ENCODE data around the gene GABBR2. TPM values are rescaled to one million over a fixed set of nuclear protein-coding genes. Genes with fewer than 3 reads are reported as not detected.
A peak's percentile ranks its signal among the peaks of the same experiment; 100 is the strongest.

The GABBR2 gene
- total and polyA plus RNA-seq, 9 of the 15 experiments (the other 6 are each of a cell fraction or from before 2014, with no cell fraction given) = 0.15 to 1.9 (median 0.32) TPM

DNA sequence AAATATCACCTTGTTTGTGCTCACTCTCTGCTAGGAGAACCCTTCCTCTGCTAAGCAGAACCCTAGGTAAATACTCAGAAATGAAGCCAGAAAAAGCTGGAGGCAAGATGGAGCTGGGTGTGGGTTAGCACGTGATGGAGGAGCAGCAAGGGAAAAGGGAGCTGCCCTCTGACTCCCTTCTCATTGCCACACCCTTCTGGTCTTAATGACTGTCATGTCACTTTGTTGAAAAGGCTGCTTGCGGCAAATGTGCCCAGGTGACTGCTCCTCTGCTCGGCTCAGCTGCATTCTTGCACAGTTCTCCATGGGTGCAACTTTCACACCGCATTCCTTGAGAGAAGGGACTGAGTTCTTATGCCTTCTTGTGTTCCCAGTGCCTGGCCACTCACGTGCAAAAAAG, 416.9 kb downstream of the GABBR2 start (continued):
- TF ChIP-seq, protein P1, sequence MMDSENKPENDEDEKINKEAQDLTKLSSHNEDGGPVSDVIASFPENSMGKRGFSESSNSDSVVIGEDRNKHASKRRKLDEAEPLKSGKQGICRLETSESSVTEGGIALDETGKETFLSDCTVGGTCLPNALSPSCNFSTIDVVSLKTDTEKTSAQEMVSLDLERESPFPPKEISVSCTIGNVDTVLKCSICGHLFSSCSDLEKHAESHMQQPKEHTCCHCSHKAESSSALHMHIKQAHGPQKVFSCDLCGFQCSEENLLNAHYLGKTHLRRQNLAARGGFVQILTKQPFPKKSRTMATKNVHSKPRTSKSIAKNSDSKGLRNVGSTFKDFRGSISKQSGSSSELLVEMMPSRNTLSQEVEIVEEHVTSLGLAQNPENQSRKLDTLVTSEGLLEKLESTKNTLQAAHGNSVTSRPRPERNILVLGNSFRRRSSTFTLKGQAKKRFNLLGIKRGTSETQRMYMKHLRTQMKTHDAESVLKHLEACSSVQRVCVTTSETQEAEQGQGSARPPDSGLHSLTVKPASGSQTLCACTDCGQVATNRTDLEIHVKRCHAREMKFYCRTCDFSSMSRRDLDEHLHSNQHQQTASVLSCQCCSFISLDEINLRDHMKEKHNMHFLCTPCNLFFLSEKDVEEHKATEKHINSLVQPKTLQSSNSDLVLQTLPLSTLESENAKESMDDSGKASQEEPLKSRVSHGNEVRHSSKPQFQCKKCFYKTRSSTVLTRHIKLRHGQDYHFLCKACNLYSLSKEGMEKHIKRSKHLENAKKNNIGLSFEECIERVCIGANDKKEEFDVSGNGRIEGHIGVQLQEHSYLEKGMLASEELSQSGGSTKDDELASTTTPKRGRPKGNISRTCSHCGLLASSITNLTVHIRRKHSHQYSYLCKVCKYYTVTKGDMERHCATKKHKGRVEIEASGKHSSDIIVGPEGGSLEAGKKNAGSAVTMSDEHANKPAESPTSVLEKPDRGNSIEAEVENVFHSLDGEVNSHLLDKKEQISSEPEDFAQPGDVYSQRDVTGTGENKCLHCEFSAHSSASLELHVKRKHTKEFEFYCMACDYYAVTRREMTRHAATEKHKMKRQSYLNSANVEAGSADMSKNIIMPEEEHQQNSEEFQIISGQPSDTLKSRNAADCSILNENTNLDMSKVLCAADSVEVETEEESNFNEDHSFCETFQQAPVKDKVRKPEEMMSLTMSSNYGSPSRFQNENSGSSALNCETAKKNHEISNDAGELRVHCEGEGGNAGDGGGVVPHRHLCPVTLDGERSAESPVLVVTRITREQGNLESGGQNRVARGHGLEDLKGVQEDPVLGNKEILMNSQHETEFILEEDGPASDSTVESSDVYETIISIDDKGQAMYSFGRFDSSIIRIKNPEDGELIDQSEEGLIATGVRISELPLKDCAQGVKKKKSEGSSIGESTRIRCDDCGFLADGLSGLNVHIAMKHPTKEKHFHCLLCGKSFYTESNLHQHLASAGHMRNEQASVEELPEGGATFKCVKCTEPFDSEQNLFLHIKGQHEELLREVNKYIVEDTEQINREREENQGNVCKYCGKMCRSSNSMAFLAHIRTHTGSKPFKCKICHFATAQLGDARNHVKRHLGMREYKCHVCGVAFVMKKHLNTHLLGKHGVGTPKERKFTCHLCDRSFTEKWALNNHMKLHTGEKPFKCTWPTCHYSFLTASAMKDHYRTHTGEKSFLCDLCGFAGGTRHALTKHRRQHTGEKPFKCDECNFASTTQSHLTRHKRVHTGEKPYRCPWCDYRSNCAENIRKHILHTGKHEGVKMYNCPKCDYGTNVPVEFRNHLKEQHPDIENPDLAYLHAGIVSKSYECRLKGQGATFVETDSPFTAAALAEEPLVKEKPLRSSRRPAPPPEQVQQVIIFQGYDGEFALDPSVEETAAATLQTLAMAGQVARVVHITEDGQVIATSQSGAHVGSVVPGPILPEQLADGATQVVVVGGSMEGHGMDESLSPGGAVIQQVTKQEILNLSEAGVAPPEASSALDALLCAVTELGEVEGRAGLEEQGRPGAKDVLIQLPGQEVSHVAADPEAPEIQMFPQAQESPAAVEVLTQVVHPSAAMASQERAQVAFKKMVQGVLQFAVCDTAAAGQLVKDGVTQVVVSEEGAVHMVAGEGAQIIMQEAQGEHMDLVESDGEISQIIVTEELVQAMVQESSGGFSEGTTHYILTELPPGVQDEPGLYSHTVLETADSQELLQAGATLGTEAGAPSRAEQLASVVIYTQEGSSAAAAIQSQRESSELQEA (IDR thresholded peaks at IDR 0.05; ENCODE audit: low read depth) = no peak
- peak in 1 of 3 experiments; percentile 45 for TF ChIP-seq YY1 (IDR thresholded peaks at IDR 0.05; ENCODE audit: borderline replicate concordance in 1 of 3, control insufficient read depth in 1 of 3, extremely low read depth in 1 of 3, insufficient read depth in 3 of 3, insufficient read length in 1 of 3, insufficient replicate concordance in 2 of 3, low read depth in 1 of 3, low read length in 2 of 3)
- TF ChIP-seq BHLHE40 (IDR thresholded peaks at IDR 0.05; ENCODE audit: low read length) = peak; percentile 82

All from K562 (cell line).